A673 (cell line): ENCODE measurements around the gene CUL2.

Source experiments
- EZH2 ChIP-seq: fragments of 200-600 bp; sonication (generic); IDR thresholded peaks from 2 replicates; pipeline ENCODE4 v1.6.1; 2017; ENCODE audit warnings: borderline replicate concordance, low read depth, mild to moderate bottlenecking, mixed read lengths, antibody characterized with exemption, low read length; ENCODE audit not compliant: poor library complexity, severe bottlenecking
- TF ChIP-seq, protein P1 (sequence below): fragments of 300-800, 200-600 bp; sonication (generic); conservative IDR thresholded peaks from 2 replicates; pipeline ENCODE4 v1.5.1; 2017; ENCODE audit warnings: low read depth, mild to moderate bottlenecking, antibody characterized with exemption, low read length, moderate library complexity, mixed read lengths

DNA sequence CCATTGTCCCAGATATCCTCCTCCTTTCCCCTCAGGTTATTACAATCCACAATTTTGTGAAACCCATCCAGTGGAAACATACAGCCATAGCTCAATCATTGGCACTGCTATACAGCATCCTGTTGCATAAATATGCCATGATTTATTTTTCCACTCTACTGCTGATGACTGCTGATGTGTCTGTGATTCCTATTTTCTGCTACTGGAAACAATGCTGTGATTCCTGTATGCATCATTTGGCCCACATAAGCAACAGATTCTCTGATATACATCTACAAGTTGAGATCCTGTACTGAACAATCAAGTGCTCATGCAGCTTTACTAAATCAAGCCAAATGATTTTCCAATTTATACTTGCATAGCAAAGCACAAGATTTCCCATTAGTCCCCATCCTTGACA, 39.6 kb downstream of the CUL2 start:
- TF ChIP-seq, protein P1, sequence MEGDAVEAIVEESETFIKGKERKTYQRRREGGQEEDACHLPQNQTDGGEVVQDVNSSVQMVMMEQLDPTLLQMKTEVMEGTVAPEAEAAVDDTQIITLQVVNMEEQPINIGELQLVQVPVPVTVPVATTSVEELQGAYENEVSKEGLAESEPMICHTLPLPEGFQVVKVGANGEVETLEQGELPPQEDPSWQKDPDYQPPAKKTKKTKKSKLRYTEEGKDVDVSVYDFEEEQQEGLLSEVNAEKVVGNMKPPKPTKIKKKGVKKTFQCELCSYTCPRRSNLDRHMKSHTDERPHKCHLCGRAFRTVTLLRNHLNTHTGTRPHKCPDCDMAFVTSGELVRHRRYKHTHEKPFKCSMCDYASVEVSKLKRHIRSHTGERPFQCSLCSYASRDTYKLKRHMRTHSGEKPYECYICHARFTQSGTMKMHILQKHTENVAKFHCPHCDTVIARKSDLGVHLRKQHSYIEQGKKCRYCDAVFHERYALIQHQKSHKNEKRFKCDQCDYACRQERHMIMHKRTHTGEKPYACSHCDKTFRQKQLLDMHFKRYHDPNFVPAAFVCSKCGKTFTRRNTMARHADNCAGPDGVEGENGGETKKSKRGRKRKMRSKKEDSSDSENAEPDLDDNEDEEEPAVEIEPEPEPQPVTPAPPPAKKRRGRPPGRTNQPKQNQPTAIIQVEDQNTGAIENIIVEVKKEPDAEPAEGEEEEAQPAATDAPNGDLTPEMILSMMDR: no peak
- TF ChIP-seq EZH2: no peak
